Subcutaneous abdominal adipose tissue (tissue), 5 donors: ENCODE measurements around the gene RRM2.

Experiments
- H3K27ac ChIP-seq: one replicate; pipeline ENCODE4 v1.7.0; 2013; ENCODE audit warnings: low read depth, mild to moderate bottlenecking, inconsistent platforms, low read length, moderate library complexity
- H3K27me3 ChIP-seq, 5 donors: one replicate each; pipeline ENCODE4 v1.7.0; 2013; ENCODE audit warnings: low read length in 5 of 5, inconsistent platforms in 1 of 5; ENCODE audit not compliant: control insufficient read depth in 5 of 5, insufficient read depth in 4 of 5
- H3K36me3 ChIP-seq, 5 donors: one replicate each; pipeline ENCODE4 v1.7.0; 2013; ENCODE audit warnings: low read length in 5 of 5; ENCODE audit not compliant: control insufficient read depth in 5 of 5, insufficient read depth in 5 of 5
- H3K4me1 ChIP-seq, 5 donors: one replicate each; pipeline ENCODE4 v1.7.0; 2013; ENCODE audit warnings: low read length in 5 of 5, mild to moderate bottlenecking in 3 of 5, moderate library complexity in 1 of 5; ENCODE audit not compliant: control insufficient read depth in 5 of 5, insufficient read depth in 5 of 5
- H3K4me3 ChIP-seq, 5 donors: one replicate each; pipeline ENCODE4 v1.7.0; 2013; ENCODE audit warnings: low read length in 5 of 5, low read depth in 1 of 5
- H3K9ac ChIP-seq, 5 donors: one replicate each; pipeline ENCODE4 v1.7.0; 2013; ENCODE audit warnings: low read length in 5 of 5, mild to moderate bottlenecking in 4 of 5, moderate library complexity in 3 of 5
- H3K9me3 ChIP-seq, 5 donors: one replicate each; pipeline ENCODE4 v1.7.0; 2013; ENCODE audit warnings: low read length in 5 of 5; ENCODE audit not compliant: control insufficient read depth in 5 of 5
- donor health status: healthy.
- donor health status: healthy.
- donor health status: healthy.
- donor health status: healthy.
- donor health status: healthy.

Gene RRM2

GRCh38 chr2:10122500-10123280 is at the start of gene RRM2:
TSS of gene RRM2 (plus strand) at chr2:10122739. CDS start at chr2:10122799, 60 bp downstream.
- Histone ChIP-seq H3K27ac (no peak within 1 kb of the TSS), H3K4me1 (peaks cover 0 to 37% (median 34%) of the 10 kb centered on the region in 5 donors), H3K27me3 (peaks cover 10 to 16% (median 13%) of the 10 kb centered on the region in 5 donors), H3K36me3 (no peaks in the 10 kb centered on the region), H3K4me3 (peak within 1 kb of the TSS; percentile 29 to 76 (median 55)), H3K9ac (peak within 1 kb of the TSS in 3 of 5 donors; percentile 3 to 59 (median 14)), H3K9me3 (no peaks in the 10 kb centered on the region)

GRCh38 chr2:10073706-10074105 is 48.8 kb upstream of the RRM2 start:
- Histone ChIP-seq H3K4me1 (peaks cover 2 to 10% (median 9%) of the 10 kb centered on the region in 5 donors), H3K9ac (no peak overlapping the region), H3K4me3 (no peak overlapping the region), H3K27me3 (peaks cover 0 to 13% (median 7%) of the 10 kb centered on the region in 5 donors), H3K9me3 (no peaks in the 10 kb centered on the region), H3K36me3 (no peaks in the 10 kb centered on the region), H3K27ac (no peak overlapping the region)

GRCh38 chr2:10075101-10075500 is 47.4 kb upstream of the RRM2 start:
- Histone ChIP-seq H3K36me3 (no peaks in the 10 kb centered on the region), H3K27ac (no peak overlapping the region), H3K27me3 (peaks cover 0 to 16% (median 12%) of the 10 kb centered on the region in 5 donors), H3K4me3 (no peak overlapping the region), H3K9me3 (no peaks in the 10 kb centered on the region), H3K4me1 (peaks cover 4 to 19% (median 14%) of the 10 kb centered on the region in 5 donors), H3K9ac (no peak overlapping the region)

- Histone ChIP-seq H3K36me3 (no peaks in the 10 kb centered on the region), H3K4me3 (no peak overlapping the region), H3K27me3 (peaks cover 0 to 19% (median 12%) of the 10 kb centered on the region in 5 donors), H3K4me1 (peaks cover 4 to 23% (median 17%) of the 10 kb centered on the region in 5 donors), H3K27ac (no peak overlapping the region), H3K9me3 (no peaks in the 10 kb centered on the region), H3K9ac (no peak overlapping the region)
Measured at GRCh38 chr2:10075571-10076209, 46.8 kb upstream of the RRM2 start.

GRCh38 chr2:10076511-10076910 is 46.0 kb upstream of the RRM2 start:
- Histone ChIP-seq H3K9ac (no peak overlapping the region), H3K4me3 (no peak overlapping the region), H3K36me3 (no peaks in the 10 kb centered on the region), H3K27me3 (peaks cover 0 to 21% (median 13%) of the 10 kb centered on the region in 5 donors), H3K27ac (no peak overlapping the region), H3K4me1 (peaks cover 4 to 28% (median 22%) of the 10 kb centered on the region in 5 donors), H3K9me3 (no peaks in the 10 kb centered on the region)

GRCh38 chr2:10076988-10077527 is 45.5 kb upstream of the RRM2 start:
- Histone ChIP-seq H3K9me3 (no peaks in the 10 kb centered on the region), H3K27ac (no peak overlapping the region), H3K4me1 (peaks cover 4 to 28% (median 22%) of the 10 kb centered on the region in 5 donors), H3K27me3 (peaks cover 0 to 22% (median 13%) of the 10 kb centered on the region in 5 donors), H3K36me3 (no peaks in the 10 kb centered on the region), H3K9ac (no peak overlapping the region), H3K4me3 (no peak overlapping the region)

GRCh38 chr2:10078001-10078400 is 44.5 kb upstream of the RRM2 start:
- H3K27ac ChIP-seq, result no peak overlapping the region
- H3K9ac ChIP-seq, result no peak overlapping the region
- peaks cover 4 to 22% (median 17%) of the 10 kb centered on the region in 5 donors for H3K4me1 ChIP-seq
- H3K4me3 ChIP-seq, result no peak overlapping the region
- H3K36me3 ChIP-seq, result no peaks in the 10 kb centered on the region
- H3K27me3 ChIP-seq, result peaks cover 0 to 27% (median 21%) of the 10 kb centered on the region in 5 donors
- no peaks in the 10 kb centered on the region for H3K9me3 ChIP-seq

- Histone ChIP-seq H3K36me3 (no peaks in the 10 kb centered on the region), H3K27me3 (peaks cover 3 to 31% (median 22%) of the 10 kb centered on the region in 5 donors), H3K4me1 (peaks cover 4 to 22% (median 17%) of the 10 kb centered on the region in 5 donors), H3K27ac (peak overlapping the region; percentile 67), H3K9me3 (no peaks in the 10 kb centered on the region), H3K4me3 (peak overlapping the region; percentile 44 to 68 (median 63)), H3K9ac (peak overlapping the region in 4 of 5 donors; percentile 44 to 74 (median 48))
Measured at GRCh38 chr2:10078704-10079265, 43.8 kb upstream of the RRM2 start.

- Histone ChIP-seq H3K27ac (peak overlapping the region; percentile 67), H3K27me3 (peaks cover 5 to 36% (median 19%) of the 10 kb centered on the region in 5 donors)
Measured at GRCh38 chr2:10079266-10079869, 43.2 kb upstream of the RRM2 start.

More at GRCh38 chr2:10079266-10079869, 43.2 kb upstream of the RRM2 start:
- Histone ChIP-seq H3K9me3 (no peaks in the 10 kb centered on the region), H3K4me3 (peak overlapping the region; percentile 44 to 68 (median 63)), H3K9ac (peak overlapping the region in 4 of 5 donors; percentile 44 to 74 (median 48)), H3K4me1 (peaks cover 4 to 22% (median 17%) of the 10 kb centered on the region in 5 donors), H3K36me3 (no peaks in the 10 kb centered on the region)
